ENCODE data around the gene TIGD6.

- TF ChIP-seq POLR2AphosphoS5 (IDR thresholded peaks at IDR 0.05): no peak
- TF ChIP-seq CTCF (IDR thresholded peaks at IDR 0.05): no peak
- no peak for TF ChIP-seq POLR2A (IDR thresholded peaks at IDR 0.05)
Measured at GRCh38 chr5:149957855-149958254, 42.6 kb downstream of the TIGD6 start.

Measured in prostate gland (tissue), 2 donors.